ENCODE results near the gene CFAP141. TPM values are rescaled to one million over a fixed set of nuclear protein-coding genes. Genes with fewer than 3 reads are reported as not detected.

The CFAP141 gene
- polyA plus RNA-seq, 1 donor (not counting 4 experiments of a cell fraction or from before 2014, with no cell fraction given) = not detected

DNA sequence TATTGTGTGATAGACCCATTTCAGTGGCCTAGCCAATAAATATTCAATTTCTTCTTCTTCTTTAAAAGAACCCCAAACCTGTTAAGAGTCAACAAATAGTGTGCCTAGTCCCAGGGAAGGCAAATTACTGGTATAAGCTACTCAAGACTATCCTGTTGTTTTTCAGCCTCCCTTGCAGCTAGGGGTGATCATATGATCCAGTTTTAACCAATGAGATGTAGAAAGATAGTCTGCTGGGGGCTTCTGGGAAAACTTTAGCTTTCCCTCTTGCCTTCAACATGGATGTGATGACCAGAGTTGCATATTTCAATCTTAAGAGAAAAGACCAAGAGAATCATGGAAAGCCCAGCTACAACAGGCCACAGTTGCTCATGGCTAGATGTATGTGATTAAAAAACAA lies 46.6 kb downstream of the CFAP141 start:
- H3K4me2 ChIP-seq (ENCODE audit: control insufficient read depth, extremely low read depth, insufficient read depth, low read depth, low read length) = no peak overlapping the region
- H4K20me1 ChIP-seq (ENCODE audit: control insufficient read depth, extremely low read depth, insufficient read depth, low read length) = peaks cover 10% of the 10 kb centered on the region
- H3K9me3 ChIP-seq (ENCODE audit: control insufficient read depth, low read depth, low read length) = no peaks in the 10 kb centered on the region
- H3K79me2 ChIP-seq (ENCODE audit: control insufficient read depth, insufficient read depth, low read length) = peaks cover 26% of the 10 kb centered on the region
- no peak overlapping the region for H3K9ac ChIP-seq (ENCODE audit: control insufficient read depth, extremely low read depth, insufficient read depth, low read length)
- FAIRE-seq = no peak
- H3K27me3 ChIP-seq (ENCODE audit: control insufficient read depth, extremely low read depth, insufficient read depth, low read length) = no peaks in the 10 kb centered on the region
- H3K4me3 ChIP-seq (ENCODE audit: control insufficient read depth in 2 of 3, extremely low read depth in 1 of 3, insufficient read depth in 2 of 3, low read depth in 1 of 3, low read length in 3 of 3) = no peak overlapping the region
- H3K9me1 ChIP-seq (ENCODE audit: control insufficient read depth, extremely low read depth, insufficient read depth, low read length) = peaks cover 3% of the 10 kb centered on the region
- no peak overlapping the region for H2AFZ ChIP-seq (ENCODE audit: control insufficient read depth, low read length)
- peaks cover 15 to 52% of the 10 kb centered on the region in 2 experiments for H3K36me3 ChIP-seq (ENCODE audit: control insufficient read depth in 2 of 2, extremely low read depth in 1 of 2, insufficient read depth in 2 of 2, low read length in 2 of 2)
- dilution Hi-C loops (cut with MboI; ENCODE audit: extremely low pct_ligation_motif_present, low sequenced_read_pairs) = no loop called here
- TF ChIP-seq CTCF (optimal IDR thresholded peaks at IDR 0.05 in 1 of 3, IDR thresholded peaks at IDR 0.05 in 1 of 3, conservative IDR thresholded peaks at IDR 0.05 in 1 of 3; ENCODE audit: extremely low read depth in 1 of 3, insufficient read depth in 2 of 3, low read length in 3 of 3) (no peak), EZH2 (IDR thresholded peaks at IDR 0.05; ENCODE audit: low read length) (no peak)
- H3K4me1 ChIP-seq (ENCODE audit: control insufficient read depth, extremely low read depth, insufficient read depth, low read length) = no peaks in the 10 kb centered on the region
- DNase-seq (ENCODE audit: low read depth, low spot score) = no peak
- H3K27ac ChIP-seq (ENCODE audit: control insufficient read depth, insufficient read depth, low read length) = no peak overlapping the region

DNA sequence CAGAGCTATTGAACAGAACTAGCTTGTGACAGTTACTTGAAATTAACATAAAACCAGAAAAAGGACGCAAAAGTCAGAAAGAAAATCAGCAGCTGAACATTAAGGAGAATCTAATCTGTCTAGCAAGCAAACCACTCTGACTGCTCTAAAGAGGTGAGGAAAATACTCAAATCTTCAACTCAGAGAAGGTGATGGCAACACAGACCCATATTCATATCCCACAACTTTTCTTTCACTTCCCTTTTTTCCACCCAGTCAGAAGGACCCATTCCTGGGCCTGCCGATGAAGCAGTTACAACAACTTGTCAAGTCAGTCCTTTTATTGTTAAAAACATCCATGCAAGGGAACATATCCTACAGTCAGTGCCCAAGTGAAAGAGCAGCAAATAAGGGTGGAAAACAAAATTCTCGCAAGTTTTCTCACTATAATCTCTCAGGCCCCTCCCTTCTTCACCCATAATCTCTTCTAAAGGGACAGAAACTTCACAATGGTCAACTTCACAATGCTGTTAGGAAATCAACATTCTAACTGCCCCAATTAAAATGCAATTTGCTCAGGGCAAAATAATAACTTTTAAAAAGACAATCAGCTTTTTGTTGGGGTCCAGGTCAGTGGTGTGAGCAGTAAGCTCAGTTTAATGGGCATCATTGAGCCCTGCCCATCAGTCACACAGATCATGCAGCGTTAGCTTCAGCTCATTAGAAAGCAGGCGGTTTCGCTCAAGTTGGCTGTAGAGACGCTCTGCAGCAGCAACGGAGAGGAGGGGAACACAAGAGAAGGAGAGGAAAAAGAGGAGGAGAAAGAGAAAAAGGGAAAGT lies 47.6 kb downstream of the CFAP141 start:
- no peak overlapping the region for H3K27ac ChIP-seq (ENCODE audit: control insufficient read depth, insufficient read depth, low read length)
- dilution Hi-C loops (cut with MboI; ENCODE audit: extremely low pct_ligation_motif_present, low sequenced_read_pairs) = no loop called here
- no peaks in the 10 kb centered on the region for H3K4me1 ChIP-seq (ENCODE audit: control insufficient read depth, extremely low read depth, insufficient read depth, low read length)
- H3K9me1 ChIP-seq (ENCODE audit: control insufficient read depth, extremely low read depth, insufficient read depth, low read length) = peaks cover 5% of the 10 kb centered on the region
- no peak overlapping the region for H2AFZ ChIP-seq (ENCODE audit: control insufficient read depth, low read length)
- H3K79me2 ChIP-seq (ENCODE audit: control insufficient read depth, insufficient read depth, low read length) = peaks cover 23% of the 10 kb centered on the region
- no peaks in the 10 kb centered on the region for H3K9me3 ChIP-seq (ENCODE audit: control insufficient read depth, low read depth, low read length)
- no peaks in the 10 kb centered on the region for H3K27me3 ChIP-seq (ENCODE audit: control insufficient read depth, extremely low read depth, insufficient read depth, low read length)
- H3K4me2 ChIP-seq (ENCODE audit: control insufficient read depth, extremely low read depth, insufficient read depth, low read depth, low read length) = no peak overlapping the region
- peaks cover 12 to 49% of the 10 kb centered on the region in 2 experiments for H3K36me3 ChIP-seq (ENCODE audit: control insufficient read depth in 2 of 2, extremely low read depth in 1 of 2, insufficient read depth in 2 of 2, low read length in 2 of 2)
- H4K20me1 ChIP-seq (ENCODE audit: control insufficient read depth, extremely low read depth, insufficient read depth, low read length) = peaks cover 10% of the 10 kb centered on the region
- DNase-seq (ENCODE audit: low read depth, low spot score) = no peak
- TF ChIP-seq EZH2 (IDR thresholded peaks at IDR 0.05; ENCODE audit: low read length) (no peak), CTCF (optimal IDR thresholded peaks at IDR 0.05 in 1 of 3, IDR thresholded peaks at IDR 0.05 in 1 of 3, conservative IDR thresholded peaks at IDR 0.05 in 1 of 3; ENCODE audit: extremely low read depth in 1 of 3, insufficient read depth in 2 of 3, low read length in 3 of 3) (no peak)
- H3K4me3 ChIP-seq (ENCODE audit: control insufficient read depth in 2 of 3, extremely low read depth in 1 of 3, insufficient read depth in 2 of 3, low read depth in 1 of 3, low read length in 3 of 3) = no peak overlapping the region
- no peak for FAIRE-seq
- no peak overlapping the region for H3K9ac ChIP-seq (ENCODE audit: control insufficient read depth, extremely low read depth, insufficient read depth, low read length)

Data from keratinocyte (primary cell).